NK-92 (cell line): ENCODE results near the gene BRI3BP.
"Not testable (repeated sequence)": the region's sequence is repeated elsewhere in the genome, so short reads cannot be mapped to it uniquely, and the experiment has no call there.

Experiments
- DNase-seq: peaks from one replicate; lab custom pipeline; 2025; ENCODE audit not compliant: unreplicated experiment; lab: John Stamatoyannopoulos, UW

BRI3BP gene

DNA sequence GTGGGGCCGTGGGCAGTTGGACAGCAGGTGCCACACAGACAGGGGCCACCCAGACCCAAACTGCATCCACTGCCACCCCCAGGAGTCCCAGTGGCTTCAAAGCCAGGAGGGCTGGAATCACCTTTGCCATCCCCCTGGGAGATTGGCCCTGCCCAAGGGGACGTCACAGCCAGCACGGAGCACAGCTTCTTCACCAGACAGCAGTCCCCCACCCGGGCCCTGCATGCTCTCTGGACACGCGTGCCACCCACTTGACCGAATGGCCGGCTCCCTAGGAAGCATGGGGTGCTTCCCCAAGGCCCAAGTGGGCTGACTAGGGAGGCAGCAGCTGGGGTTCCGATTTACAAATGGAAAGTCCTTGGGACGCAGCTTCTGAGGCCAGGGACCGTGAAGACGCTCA is 21.8 kb upstream of the BRI3BP start:
- no peak for DNase-seq

DNA sequence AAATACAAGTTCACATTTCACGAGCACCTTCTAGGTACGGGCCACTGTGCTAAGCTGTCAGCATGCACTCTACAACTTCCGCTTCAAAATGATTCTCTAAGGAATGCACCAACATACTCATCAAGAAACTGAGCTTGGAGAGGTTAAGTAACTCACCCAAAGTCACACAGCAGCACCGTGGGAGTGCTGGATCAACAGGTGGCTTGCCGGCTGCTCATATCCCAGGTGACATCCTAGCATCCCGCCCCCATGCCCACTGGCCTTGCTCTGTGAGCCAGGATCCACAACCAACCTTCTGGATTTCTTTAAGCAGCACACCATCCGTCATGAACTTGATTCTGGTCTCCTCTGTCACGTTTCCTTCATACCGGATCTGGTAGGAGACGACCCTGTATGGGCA is 21.2 kb upstream of the BRI3BP start:
- no peak for DNase-seq

DNA sequence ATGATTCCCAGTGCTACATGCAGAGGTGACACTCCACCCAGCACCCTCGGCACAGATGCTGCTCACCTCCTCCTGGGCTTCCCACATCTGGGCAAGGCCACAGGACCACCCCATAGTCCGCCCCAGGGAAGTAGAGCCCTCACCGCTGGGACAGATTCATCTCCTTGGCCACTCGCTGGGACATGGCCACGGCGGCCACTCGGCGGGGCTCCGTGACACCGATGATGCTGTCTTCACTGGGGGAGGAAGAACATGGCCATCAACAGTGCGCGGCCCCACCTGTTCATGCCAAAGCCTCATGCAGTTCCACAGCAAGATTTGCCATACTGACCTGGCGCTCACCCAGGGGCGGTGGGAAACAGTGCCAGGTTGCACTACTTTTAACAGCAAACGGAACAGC is 18.2 kb upstream of the BRI3BP start:
- DNase-seq, result no peak

DNA sequence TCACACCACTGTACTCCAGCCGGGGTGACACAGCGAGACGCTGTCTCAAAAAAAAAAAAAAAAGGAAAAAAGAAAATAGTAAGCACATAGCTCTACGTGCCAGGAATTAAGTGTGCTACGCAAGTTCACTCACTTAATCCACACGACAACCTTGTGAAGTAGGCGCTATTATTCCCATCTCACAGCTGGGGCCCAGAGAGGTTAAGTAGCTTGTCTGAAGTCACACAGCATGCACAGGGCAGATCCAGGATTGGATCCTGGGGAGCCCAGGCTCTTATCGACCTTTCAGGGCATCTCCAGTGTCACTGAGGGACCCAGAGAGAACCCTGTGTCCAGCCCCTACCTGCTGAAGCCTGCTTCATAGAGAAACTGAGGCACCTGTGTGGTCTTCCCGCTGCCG is 16.4 kb upstream of the BRI3BP start:
- DNase-seq, result no peak

DNA sequence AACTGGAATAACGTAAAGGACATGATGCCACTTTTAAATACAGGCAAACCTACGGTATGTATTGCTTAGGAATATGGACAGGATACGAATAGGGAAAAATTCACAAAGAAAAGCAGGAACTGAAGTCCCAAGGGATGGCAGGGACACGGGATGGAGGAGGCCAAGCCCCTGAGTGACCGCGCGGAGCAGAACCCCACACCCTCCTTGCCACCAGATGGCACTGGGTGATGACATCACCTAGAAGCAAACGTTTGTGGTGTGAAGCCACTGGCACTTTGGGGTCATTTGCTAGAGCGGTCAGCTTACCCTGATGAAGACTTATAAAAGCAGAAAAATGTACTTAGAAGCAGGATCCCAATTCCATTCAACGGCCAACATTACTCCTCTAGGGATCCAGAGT is 13.9 kb upstream of the BRI3BP start:
- no peak for DNase-seq

DNA sequence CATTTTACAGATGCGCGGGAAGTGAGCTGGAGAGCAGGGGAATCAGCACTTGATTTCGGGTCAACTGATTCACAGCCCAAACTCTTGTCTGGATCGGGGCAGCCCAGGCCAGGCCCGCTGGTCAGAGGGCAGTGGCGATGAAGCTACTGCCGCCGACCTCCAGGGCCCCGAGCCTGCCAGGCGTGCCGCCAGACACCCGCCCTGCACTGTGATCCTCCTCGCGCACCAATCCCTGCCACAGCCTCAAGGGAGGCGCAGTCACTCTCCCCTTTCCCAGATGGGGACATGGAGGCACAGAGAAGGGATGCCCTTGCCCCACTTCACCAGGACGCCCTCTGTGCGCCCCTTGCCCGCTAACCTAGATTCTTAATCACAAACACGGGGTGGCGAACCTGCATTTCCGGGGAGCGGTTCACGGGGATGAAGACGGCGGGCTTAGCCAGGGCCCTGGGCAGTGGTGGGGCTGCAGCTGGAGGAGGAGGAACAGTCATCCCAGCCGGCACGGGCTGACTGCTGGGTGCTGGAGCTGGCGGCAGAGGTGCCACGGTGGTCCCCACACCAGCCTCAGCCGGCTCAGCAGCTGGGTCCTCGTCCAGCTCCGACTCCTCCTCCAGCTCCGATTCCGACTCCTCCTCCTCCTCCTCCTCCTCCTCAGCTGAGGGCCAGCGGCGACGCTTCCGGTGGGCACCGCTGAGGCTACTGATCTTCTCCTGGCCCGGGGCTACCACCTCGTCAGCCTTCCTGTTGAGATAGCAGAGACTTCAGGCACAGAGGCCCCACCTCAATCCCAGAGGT is 13.2 kb upstream of the BRI3BP start:
- no peak for DNase-seq

DNA sequence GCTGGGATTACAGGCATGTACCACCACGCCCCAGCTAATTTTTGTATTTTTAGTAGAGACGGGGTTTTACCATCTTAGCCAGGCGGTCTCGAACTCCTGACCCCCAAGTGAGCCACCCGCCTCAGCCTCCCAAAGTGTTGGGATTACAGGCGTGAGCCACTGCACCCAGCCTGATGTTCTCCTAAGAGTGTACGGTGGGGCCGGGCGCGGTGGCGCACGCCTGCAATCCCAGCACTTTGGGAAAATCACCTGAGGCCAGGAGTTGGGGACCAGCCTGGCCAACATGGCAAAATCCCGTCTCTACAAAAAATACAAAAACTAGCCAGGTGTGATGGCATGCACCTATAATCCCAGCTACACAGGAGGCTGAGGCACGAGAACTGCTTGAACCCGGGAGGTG is 6.6 kb upstream of the BRI3BP start:
- DNase-seq, result not testable (repeated sequence)

DNA sequence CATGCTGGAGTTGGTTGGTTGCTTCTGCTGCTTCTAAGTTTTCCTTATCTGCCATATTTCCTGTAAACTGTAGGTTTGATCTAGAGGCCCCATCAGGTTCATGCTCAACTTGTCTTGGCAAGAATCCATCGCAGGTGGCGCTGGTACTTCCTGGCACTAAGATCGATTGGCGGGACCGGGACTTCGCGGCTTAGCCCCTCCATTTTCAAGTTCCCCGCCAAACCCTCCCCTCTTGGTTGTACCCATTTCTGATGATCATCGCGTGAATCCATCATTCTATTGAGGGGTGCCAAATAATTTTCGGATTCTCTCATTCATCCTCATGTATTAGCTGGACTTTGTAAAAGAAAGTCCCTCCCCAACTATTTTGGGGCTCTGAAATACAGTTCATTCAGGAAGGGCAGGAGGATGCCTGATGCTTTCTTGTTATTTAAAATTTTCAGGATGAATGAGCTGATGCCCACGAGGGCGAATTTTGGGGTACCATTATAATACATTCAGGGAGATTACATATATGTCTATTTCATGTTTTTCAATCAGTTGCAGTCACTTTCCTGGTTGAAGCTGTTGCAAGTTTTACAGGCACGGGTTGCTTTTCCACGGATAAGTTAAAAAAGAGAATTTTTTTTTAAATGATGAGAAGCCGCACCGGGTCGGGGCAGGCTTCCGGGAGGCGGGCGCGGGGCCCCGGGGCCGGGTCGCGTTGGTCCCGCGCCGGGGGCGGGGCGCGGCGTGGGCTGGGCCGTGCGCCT is 395 bp upstream of the BRI3BP start:
- DNase-seq, result peak; percentile 6

DNA sequence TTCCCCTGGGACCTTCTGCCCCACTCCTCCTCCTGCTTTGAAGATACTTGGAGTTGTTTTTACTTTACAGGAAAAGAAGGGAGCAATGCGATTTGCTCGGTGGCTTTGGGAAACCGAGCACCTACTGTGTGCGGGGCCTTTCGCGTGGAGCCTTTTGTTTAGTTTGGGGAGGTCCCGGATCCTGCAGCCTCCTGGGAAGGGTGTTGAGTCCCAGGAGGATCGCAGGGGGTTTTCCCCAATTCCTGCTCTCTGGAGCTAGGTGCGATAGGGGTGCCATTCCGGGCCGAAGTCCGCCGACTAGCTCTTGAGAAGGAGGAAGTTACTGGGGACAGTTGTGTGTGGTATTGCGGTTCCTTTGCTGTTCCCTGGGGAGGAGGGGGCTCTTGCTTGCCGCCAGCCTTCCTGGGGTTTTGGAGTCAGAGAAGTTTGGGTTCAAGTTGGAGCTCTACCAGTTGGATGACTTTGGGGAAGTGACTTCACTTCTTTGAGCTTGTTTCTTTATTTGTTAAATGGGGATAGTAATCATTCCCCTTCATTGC is 1.1 kb downstream of the BRI3BP start:
- DNase-seq, result no peak

DNA sequence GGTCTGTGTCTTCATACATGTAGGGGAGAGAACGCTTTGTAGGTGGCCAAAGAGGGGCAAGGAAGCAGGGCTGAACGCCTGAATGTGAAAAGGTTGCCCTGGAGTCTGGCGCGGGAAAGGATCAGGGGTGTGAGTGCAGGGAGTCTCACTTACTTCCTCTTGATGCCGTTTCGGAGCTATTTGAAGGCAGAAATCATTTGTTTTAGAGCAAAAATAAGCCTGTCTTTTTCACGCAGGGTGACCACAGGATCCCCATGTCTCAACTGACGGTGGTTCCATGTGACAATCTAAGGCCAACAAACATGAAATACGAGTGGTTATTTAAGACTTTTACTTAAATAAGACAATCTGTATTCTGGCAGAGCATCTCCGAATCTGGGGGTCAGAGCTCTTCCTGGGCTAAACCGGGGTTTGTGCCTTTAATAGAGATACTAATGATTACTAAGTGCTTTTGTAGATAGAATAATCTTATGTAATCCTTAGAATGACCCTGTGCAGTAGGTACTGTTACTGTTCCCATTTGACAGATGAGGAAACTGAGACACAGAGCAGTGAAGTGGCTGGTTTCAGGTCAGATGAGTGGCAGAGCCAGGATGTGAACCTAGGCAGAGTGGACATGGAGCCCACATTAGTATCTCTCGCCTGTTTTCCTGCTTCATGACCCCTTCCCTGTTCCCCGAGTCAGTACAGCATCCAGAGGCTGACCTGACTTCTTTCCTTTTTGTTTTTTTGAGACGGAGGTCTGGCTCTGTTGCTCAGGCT is 1.9 kb downstream of the BRI3BP start:
- no peak for DNase-seq

DNA sequence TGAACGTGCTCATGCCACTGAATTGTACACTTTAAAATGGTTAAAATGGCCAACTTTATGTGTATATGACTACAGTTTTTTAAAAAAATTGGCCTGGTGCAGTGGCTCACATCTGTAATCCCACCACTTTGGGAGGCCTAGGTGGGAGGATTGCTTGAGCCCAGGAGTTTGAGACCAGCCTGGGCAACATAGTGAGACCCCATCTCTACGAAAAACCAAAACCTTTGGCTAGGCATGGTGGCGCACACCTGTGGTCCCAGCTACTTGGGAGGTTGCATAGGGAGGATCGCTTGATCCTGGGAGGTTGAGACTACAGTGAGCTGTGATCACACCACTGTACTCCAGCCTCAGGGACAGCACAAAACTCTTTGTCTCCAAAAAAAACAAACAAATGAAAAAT is 5.3 kb downstream of the BRI3BP start:
- DNase-seq, result no peak

DNA sequence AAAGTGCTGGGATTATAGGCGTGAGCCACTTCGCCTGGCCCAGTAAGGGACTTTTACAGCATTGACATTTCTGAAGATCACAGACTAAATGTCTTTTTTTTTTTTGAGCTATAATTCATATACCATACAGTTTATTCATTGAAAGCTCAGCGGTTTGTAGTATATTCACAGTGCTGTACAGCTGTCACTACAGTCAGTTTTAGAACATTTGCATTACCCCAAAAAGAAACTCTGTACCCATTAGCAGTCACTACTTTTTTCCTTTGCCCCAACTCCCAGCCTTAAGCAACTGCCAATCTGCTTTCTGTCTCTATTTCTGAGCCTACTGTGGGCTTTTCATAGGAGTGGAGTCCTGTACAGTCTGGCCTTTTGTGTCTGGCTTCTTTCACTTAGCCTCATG is 8.2 kb downstream of the BRI3BP start:
- DNase-seq, result no peak

DNA sequence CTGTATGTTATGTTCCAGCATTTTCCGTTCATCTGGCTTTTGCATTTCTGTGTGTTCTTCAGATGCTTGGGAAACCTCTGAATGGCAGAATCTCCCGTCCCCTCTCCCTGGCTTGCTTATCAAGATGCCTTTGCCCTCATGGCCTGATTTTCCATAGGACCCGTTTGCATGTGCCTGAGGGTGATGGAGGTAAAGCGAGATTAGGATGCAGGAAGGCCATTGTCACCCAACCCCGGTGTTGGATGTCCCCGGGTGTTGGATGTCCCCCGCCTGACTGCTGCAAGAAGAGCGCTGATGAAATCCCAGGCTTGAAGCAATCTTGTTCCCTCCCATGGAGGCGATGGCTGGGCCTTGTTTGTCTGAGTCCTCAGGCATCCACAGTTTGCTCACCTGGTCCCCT is 9.6 kb downstream of the BRI3BP start:
- no peak for DNase-seq

DNA sequence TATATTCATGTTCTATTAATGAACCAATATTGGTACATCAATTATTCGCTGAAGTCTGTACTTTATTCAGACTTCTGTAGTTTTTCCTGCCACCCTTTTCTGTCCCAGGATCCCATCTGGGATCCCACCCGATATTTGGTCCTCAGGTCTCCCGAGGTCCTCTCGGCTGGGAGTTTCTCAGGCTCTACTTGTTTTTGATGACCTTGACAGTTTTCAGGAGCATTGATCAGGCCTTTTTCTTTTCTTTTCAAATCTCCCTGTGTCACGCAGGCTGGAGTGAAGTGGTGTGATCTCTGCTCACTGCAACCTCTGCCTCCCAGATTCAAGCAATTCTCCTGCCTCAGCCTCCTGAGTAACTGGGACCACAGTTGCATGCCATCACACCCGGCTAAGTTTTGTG is 11.2 kb downstream of the BRI3BP start:
- no peak for DNase-seq

DNA sequence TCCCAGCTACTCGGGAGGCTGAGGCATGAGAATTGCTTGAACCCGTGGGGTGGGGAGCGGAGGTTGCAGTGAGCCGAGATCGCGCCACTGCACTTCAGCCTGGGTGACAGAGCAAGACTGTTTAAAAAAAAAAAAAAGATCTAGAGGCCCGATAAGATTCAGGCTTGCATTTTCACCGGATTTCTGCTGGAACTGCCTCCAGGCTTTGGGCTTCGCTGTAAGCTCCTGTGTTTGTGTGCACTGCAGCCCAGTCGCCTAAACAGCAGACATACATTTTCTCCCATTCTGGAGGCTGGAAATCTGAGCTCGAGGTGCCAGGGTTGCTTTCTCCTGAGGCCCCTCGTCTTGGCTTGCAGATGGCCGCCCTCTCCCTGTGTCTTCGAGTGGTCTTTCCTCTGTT is 12.2 kb downstream of the BRI3BP start:
- no peak for DNase-seq

DNA sequence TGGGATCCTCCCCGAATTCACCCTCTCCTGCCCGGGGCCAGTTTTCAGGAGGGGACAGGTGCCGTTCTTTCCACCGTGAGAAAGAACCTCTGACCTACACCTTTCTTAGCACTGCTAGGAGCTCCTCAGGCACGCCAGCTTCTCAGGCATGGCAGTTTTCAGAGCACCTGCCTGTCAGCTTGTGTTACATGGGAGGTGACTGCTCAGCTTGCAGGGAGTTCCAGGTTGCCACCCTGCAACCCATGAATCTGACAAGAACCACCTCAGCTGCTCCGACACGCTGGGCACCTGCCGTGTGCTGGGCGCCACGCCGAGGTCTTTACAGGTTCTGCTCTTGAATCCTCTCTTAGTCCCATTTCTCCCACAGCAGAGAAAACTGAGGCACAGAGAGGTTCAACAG is 12.9 kb downstream of the BRI3BP start:
- no peak for DNase-seq

DNA sequence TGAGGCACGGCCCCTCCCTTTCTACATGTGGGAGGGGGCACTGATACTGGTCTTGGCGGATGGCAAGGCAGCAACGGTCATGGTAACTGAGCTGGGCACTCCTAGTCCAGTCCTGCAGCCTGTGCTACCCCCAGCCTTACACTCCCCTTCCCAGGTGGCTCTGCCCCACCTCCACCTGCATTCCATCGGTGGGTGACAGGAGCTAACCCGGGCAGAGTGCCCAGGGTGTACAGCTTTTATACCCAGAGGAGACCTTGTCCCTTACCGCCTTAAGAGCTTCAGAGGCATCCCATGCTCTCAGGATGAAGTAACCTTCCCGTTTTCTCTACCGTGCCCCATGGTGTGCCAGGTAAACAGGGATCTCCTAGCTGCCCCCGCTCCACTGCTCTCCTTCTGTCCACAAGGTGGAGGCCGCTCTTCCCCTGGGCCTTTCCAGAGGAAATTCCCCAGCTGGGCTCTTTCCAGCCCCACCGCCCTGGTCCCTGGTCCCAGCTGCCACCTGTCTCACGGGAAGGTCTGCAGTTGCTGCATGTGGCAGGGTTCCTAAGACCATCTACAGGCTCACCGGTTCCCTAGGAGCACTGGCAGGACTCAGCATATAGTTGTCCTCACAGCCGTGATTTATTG is 20.5 kb downstream of the BRI3BP start:
- DNase-seq, result no peak

DNA sequence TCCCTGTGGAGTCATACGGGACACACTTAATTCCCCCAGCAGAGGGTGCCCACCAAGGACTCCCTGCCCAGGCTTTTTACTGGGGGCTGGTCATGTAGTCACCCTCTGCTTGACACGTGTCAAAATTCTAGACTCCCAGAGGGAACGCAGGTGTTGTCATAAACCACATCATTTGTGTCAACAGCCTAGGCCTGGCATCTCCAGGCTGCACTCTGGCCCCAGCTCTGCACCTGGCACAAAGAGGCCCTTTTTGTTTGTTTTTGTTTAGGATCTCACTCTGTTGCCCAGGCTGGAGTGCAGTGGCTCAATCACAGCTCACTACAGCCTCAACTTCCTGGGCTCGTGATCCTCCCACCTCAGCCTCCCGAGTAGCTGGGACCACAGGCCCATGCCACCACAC is 21.1 kb downstream of the BRI3BP start:
- DNase-seq, result no peak

DNA sequence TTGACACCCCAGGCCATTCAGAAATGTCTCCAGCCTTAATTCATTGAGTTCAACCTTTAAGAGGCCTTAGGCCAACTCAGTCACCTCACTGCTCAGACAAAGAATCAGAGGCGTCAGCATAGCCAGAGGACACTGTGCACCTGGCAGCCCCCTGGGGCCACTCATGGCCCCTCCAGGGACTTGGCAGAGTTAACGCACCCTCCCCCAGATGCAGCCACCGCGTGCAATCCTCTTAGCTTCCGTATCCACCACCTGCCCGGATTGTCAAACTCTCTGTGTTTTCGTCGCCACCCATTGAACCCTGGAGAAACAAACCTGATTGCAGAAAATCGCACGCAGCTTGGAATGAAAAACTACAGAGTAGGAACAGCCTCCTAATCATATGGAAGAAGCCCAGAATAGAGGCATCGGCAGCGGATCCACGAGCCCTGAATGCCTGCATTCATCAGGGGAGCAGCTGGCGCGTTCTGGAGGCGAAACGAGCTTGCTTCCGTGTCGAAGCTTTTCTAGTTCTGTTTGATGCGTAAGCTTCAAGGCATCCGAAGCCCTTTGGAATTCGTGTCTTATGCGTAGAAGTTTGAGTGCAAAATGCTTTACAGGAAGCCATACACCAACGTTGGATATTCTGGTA is 22.4 kb downstream of the BRI3BP start:
- no peak for DNase-seq

DNA sequence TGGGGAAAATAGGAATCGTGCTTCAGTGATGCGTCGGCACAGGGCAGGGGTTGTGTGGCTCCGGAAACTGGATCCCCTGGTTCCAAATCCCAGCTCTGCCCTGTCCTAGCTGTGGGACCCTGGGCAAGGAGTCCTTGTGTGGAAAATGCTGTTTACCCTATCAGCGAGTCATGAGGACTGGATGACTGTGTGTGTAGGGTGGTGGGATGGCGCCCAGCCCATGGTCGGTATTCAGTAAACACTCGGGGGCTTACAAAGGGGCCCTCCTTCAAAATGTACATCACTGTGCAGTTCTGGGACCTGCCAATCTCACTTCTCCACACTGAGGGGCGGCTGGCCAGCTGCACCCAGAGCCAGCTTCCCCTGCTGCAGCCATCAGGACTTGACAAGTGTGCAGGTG is 24.4 kb downstream of the BRI3BP start:
- DNase-seq, result no peak

DNA sequence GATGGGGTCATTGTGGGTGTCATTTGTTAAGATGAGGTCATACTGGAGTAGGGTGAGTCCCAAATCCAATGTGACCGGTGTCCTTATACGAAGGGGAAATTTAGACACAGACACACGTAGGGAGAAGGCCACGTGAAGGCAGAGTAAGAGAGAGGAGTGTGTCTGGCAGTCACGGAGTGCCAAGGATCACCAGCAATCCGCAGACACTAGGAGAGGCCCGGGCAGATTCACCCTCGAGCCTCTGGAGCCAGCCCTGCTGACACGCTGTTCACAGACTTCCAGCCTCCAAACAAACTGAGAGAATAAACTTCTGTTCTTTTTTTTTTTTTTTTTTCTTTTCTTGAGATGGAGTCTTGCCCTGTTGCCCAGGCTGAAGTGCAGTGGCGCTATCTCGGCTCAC is 24.9 kb downstream of the BRI3BP start:
- DNase-seq, result no peak
